Panc1 (cell line): ENCODE results near the gene GJD4.

ENCODE experiments used
- POLR2AphosphoS5 ChIP-seq: IDR thresholded peaks from 2 replicates; pipeline ENCODE4 v1.6.1; 2012; ENCODE audit warnings: mild to moderate bottlenecking, low read depth, low read length, moderate library complexity
- SIN3A ChIP-seq: IDR thresholded peaks from 2 replicates; pipeline ENCODE4 v1.6.1; 2012; ENCODE audit warnings: low read depth, mild to moderate bottlenecking, low read length, moderate library complexity, borderline replicate concordance; ENCODE audit not compliant: insufficient read depth
- TF ChIP-seq, protein P1 (sequence below): fragments of 450-650 bp; IDR thresholded peaks from 2 replicates; pipeline ENCODE4 v1.5.1; 2017; ENCODE audit warnings: mild to moderate bottlenecking
- TF ChIP-seq, protein P2 (sequence below), 2 experiments: IDR thresholded peaks; 2 replicates each; pipeline ENCODE4 v1.6.1; 2011 to 2012; ENCODE audit warnings: low read depth in 2 of 2, control low read depth in 1 of 2, low read length in 1 of 2, mild to moderate bottlenecking in 1 of 2, moderate library complexity in 1 of 2; ENCODE audit not compliant: insufficient read depth in 1 of 2

GRCh38 chr10:35626971-35627507 is 21.9 kb downstream of the GJD4 start:
- TF ChIP-seq, protein P1, sequence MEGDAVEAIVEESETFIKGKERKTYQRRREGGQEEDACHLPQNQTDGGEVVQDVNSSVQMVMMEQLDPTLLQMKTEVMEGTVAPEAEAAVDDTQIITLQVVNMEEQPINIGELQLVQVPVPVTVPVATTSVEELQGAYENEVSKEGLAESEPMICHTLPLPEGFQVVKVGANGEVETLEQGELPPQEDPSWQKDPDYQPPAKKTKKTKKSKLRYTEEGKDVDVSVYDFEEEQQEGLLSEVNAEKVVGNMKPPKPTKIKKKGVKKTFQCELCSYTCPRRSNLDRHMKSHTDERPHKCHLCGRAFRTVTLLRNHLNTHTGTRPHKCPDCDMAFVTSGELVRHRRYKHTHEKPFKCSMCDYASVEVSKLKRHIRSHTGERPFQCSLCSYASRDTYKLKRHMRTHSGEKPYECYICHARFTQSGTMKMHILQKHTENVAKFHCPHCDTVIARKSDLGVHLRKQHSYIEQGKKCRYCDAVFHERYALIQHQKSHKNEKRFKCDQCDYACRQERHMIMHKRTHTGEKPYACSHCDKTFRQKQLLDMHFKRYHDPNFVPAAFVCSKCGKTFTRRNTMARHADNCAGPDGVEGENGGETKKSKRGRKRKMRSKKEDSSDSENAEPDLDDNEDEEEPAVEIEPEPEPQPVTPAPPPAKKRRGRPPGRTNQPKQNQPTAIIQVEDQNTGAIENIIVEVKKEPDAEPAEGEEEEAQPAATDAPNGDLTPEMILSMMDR: no peak
- TF ChIP-seq POLR2AphosphoS5 (no peak), SIN3A (no peak)
- TF ChIP-seq, protein P2, sequence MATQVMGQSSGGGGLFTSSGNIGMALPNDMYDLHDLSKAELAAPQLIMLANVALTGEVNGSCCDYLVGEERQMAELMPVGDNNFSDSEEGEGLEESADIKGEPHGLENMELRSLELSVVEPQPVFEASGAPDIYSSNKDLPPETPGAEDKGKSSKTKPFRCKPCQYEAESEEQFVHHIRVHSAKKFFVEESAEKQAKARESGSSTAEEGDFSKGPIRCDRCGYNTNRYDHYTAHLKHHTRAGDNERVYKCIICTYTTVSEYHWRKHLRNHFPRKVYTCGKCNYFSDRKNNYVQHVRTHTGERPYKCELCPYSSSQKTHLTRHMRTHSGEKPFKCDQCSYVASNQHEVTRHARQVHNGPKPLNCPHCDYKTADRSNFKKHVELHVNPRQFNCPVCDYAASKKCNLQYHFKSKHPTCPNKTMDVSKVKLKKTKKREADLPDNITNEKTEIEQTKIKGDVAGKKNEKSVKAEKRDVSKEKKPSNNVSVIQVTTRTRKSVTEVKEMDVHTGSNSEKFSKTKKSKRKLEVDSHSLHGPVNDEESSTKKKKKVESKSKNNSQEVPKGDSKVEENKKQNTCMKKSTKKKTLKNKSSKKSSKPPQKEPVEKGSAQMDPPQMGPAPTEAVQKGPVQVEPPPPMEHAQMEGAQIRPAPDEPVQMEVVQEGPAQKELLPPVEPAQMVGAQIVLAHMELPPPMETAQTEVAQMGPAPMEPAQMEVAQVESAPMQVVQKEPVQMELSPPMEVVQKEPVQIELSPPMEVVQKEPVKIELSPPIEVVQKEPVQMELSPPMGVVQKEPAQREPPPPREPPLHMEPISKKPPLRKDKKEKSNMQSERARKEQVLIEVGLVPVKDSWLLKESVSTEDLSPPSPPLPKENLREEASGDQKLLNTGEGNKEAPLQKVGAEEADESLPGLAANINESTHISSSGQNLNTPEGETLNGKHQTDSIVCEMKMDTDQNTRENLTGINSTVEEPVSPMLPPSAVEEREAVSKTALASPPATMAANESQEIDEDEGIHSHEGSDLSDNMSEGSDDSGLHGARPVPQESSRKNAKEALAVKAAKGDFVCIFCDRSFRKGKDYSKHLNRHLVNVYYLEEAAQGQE (IDR thresholded peaks at IDR 0.05; ENCODE audit: insufficient read depth in 1 of 2, low read depth in 2 of 2, low read length in 1 of 2): no peak
